BLaER1 (cell line): ENCODE data around the gene CFAP65.
A peak's percentile ranks its signal among the peaks of the same experiment; 100 is the strongest.

Experiments
- H3K27ac ChIP-seq: shearing (Covaris generic); formaldehyde crosslinking; 2 replicates; pipeline ENCODE4 v1.8.1; 2022
- H3K27me3 ChIP-seq: shearing (Covaris generic); formaldehyde crosslinking; 2 replicates; pipeline ENCODE4 v1.8.1; 2022
- H3K36me3 ChIP-seq: shearing (Covaris generic); formaldehyde crosslinking; 2 replicates; pipeline ENCODE4 v1.8.1; 2022
- H3K4me1 ChIP-seq: shearing (Covaris generic); formaldehyde crosslinking; 2 replicates; pipeline ENCODE4 v1.8.1; 2022
- H3K4me2 ChIP-seq: shearing (Covaris generic); formaldehyde crosslinking; 2 replicates; pipeline ENCODE4 v1.8.1; 2022
- H3K4me3 ChIP-seq: shearing (Covaris generic); formaldehyde crosslinking; 2 replicates; pipeline ENCODE4 v1.8.1; 2022
- H3K9ac ChIP-seq: shearing (Covaris generic); formaldehyde crosslinking; 2 replicates; pipeline ENCODE4 v1.8.1; 2022
- H3K9me3 ChIP-seq: shearing (Covaris generic); formaldehyde crosslinking; 2 replicates; pipeline ENCODE4 v1.8.1; 2022
- H4K20me1 ChIP-seq: shearing (Covaris generic); formaldehyde crosslinking; 2 replicates; pipeline ENCODE4 v1.8.1; 2022
- Cebpa-rat ChIP-seq: shearing (Covaris generic); IDR thresholded peaks from 2 replicates; pipeline ENCODE4 v1.8.1; 2022

Gene CFAP65

GRCh38 chr2:218961229-218961628, 80.1 kb downstream of the CFAP65 start:
- no peak for TF ChIP-seq Cebpa-rat
- Histone ChIP-seq H3K4me3 (no peak overlapping the region), H3K9ac (no peak overlapping the region), H3K36me3 (no peaks in the 10 kb centered on the region), H3K4me2 (no peak overlapping the region), H3K4me1 (peaks cover 19% of the 10 kb centered on the region), H3K27ac (no peak overlapping the region), H4K20me1 (peaks cover 28% of the 10 kb centered on the region), H3K9me3 (no peaks in the 10 kb centered on the region; the same call in 1 of the 2 replicates), H3K27me3 (peaks cover 52% of the 10 kb centered on the region)

GRCh38 chr2:218960309-218961165, 80.8 kb downstream of the CFAP65 start:
- Histone ChIP-seq H4K20me1 (peaks cover 28% of the 10 kb centered on the region), H3K4me1 (peaks cover 19% of the 10 kb centered on the region), H3K9ac (no peak overlapping the region), H3K36me3 (no peaks in the 10 kb centered on the region), H3K4me3 (peak overlapping the region; percentile 71), H3K4me2 (peak overlapping the region; percentile 100), H3K9me3 (no peaks in the 10 kb centered on the region; the same call in 1 of the 2 replicates), H3K27me3 (peaks cover 52% of the 10 kb centered on the region), H3K27ac (no peak overlapping the region)
- no peak for TF ChIP-seq Cebpa-rat

- TF ChIP-seq Cebpa-rat = no peak
- Histone ChIP-seq H3K9me3 (no peaks in the 10 kb centered on the region; the same call in 1 of the 2 replicates), H3K9ac (no peak overlapping the region), H3K36me3 (no peaks in the 10 kb centered on the region), H3K27me3 (peaks cover 52% of the 10 kb centered on the region), H3K4me1 (peaks cover 19% of the 10 kb centered on the region), H3K27ac (no peak overlapping the region), H3K4me3 (peak overlapping the region; percentile 71), H3K4me2 (peak overlapping the region; percentile 100), H4K20me1 (peaks cover 28% of the 10 kb centered on the region)
Measured at GRCh38 chr2:218959761-218960308, 81.5 kb downstream of the CFAP65 start.

GRCh38 chr2:218959141-218959731, 82.1 kb downstream of the CFAP65 start, which contains the start of gene CDK5R2:
Gene CDK5R2 (plus strand): TSS chr2:218959666. CDS start chr2:218959821, 155 bp downstream.
- Histone ChIP-seq H3K4me1 (peaks cover 19% of the 10 kb centered on the region), H3K27ac (no peak within 1 kb of the TSS), H4K20me1 (peaks cover 28% of the 10 kb centered on the region), H3K27me3 (peaks cover 48% of the 10 kb centered on the region), H3K4me2 (peak within 1 kb of the TSS; percentile 100), H3K9ac (peak within 1 kb of the TSS; percentile 53), H3K36me3 (no peaks in the 10 kb centered on the region), H3K4me3 (peak within 1 kb of the TSS; percentile 71), H3K9me3 (no peaks in the 10 kb centered on the region; the same call in 1 of the 2 replicates)
- no peak for TF ChIP-seq Cebpa-rat

GRCh38 chr2:218958276-218958675, 83.0 kb downstream of the CFAP65 start:
- peaks cover 24% of the 10 kb centered on the region for H4K20me1 ChIP-seq
- peaks cover 19% of the 10 kb centered on the region for H3K4me1 ChIP-seq
- H3K9ac ChIP-seq = no peak overlapping the region
- H3K27me3 ChIP-seq = peaks cover 38% of the 10 kb centered on the region
- H3K36me3 ChIP-seq = no peaks in the 10 kb centered on the region
- H3K4me2 ChIP-seq = peak overlapping the region; percentile 100
- H3K9me3 ChIP-seq = no peaks in the 10 kb centered on the region; the same call in 1 of the 2 replicates
- H3K4me3 ChIP-seq = no peak overlapping the region
- TF ChIP-seq Cebpa-rat = no peak
- no peak overlapping the region for H3K27ac ChIP-seq

GRCh38 chr2:218957671-218958070, 83.6 kb downstream of the CFAP65 start:
- Histone ChIP-seq H3K4me1 (peaks cover 19% of the 10 kb centered on the region), H3K9ac (no peak overlapping the region), H3K36me3 (no peaks in the 10 kb centered on the region), H3K4me3 (no peak overlapping the region), H3K27ac (no peak overlapping the region), H4K20me1 (peaks cover 18% of the 10 kb centered on the region), H3K4me2 (no peak overlapping the region), H3K27me3 (peaks cover 32% of the 10 kb centered on the region), H3K9me3 (no peaks in the 10 kb centered on the region)
- TF ChIP-seq Cebpa-rat = no peak

GRCh38 chr2:218956039-218956438, 85.3 kb downstream of the CFAP65 start:
- Histone ChIP-seq H3K4me3 (no peak overlapping the region), H3K27ac (no peak overlapping the region), H4K20me1 (peaks cover 14% of the 10 kb centered on the region), H3K9ac (no peak overlapping the region), H3K9me3 (no peaks in the 10 kb centered on the region), H3K4me1 (peaks cover 19% of the 10 kb centered on the region), H3K27me3 (peaks cover 16% of the 10 kb centered on the region), H3K36me3 (no peaks in the 10 kb centered on the region), H3K4me2 (no peak overlapping the region)
- no peak for TF ChIP-seq Cebpa-rat

GRCh38 chr2:218954541-218955300, 86.6 kb downstream of the CFAP65 start:
- H3K27me3 ChIP-seq = peaks cover 3% of the 10 kb centered on the region
- H3K4me1 ChIP-seq = peaks cover 10% of the 10 kb centered on the region
- H3K27ac ChIP-seq = no peak overlapping the region
- no peaks in the 10 kb centered on the region for H3K36me3 ChIP-seq
- H3K4me2 ChIP-seq = no peak overlapping the region
- no peak for TF ChIP-seq Cebpa-rat
- no peak overlapping the region for H3K4me3 ChIP-seq
- H3K9me3 ChIP-seq = no peaks in the 10 kb centered on the region
- peaks cover under 1% of the 10 kb centered on the region for H4K20me1 ChIP-seq
- no peak overlapping the region for H3K9ac ChIP-seq

GRCh38 chr2:218953366-218953954, 87.9 kb downstream of the CFAP65 start:
- Histone ChIP-seq H4K20me1 (no peaks in the 10 kb centered on the region), H3K4me3 (no peak overlapping the region), H3K4me2 (no peak overlapping the region), H3K27me3 (no peaks in the 10 kb centered on the region; the same call in 1 of the 2 replicates), H3K4me1 (peaks cover 1% of the 10 kb centered on the region), H3K27ac (no peak overlapping the region), H3K36me3 (no peaks in the 10 kb centered on the region), H3K9me3 (no peaks in the 10 kb centered on the region), H3K9ac (no peak overlapping the region)
- TF ChIP-seq Cebpa-rat = no peak
